VCaP (cell line): ENCODE results near the gene SH3TC2.

Source experiments
- H3K27ac ChIP-seq: fragments of 450-650 bp; 2 replicates; pipeline ENCODE4 v1.5.1; 2017
- TF ChIP-seq, protein P1 (sequence below): fragments of 450-650 bp; conservative IDR thresholded peaks from 2 replicates; pipeline ENCODE4 v1.5.1; 2017; ENCODE audit warnings: mild to moderate bottlenecking, moderate library complexity

The SH3TC2 gene

DNA sequence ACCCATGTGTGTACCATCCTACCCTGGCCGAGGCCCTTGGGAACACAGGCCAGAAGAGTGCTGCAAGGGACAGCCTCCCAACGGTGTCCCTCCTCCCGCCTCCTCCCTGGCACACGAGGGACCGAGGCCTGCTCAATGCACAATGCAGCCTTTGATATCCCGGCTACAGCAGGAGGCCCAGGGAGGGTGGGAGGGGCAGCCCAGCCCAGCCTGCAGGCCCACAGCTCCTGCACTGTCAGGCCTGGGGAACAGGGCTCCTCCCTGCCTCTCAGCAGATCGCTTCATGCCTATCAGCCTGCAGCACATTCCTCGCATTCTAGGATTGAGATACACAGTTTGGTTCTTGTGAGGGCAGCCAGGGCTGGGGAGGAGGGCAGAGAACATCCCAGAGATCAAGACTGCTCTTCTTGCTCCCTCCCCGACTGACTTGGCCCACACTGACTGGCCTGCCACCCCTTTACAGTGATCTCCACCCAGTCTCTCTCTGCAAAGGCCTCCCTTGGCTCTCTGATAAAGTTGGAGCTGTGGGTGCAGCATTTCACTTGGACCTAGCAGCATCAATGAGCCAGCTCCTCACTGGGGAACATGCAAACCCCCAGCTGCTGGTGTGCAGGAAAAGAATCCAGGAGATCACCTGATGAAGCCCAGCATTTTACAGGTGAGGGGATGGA is at the start of gene SH3TC2:
Gene SH3TC2, minus strand, starts transcription at position 46 of the 671 bp plus-strand sequence. Its CDS starts 40 bp downstream, at position 6.
- H3K27ac ChIP-seq, result no peak within 1 kb of the TSS
- TF ChIP-seq, protein P1, sequence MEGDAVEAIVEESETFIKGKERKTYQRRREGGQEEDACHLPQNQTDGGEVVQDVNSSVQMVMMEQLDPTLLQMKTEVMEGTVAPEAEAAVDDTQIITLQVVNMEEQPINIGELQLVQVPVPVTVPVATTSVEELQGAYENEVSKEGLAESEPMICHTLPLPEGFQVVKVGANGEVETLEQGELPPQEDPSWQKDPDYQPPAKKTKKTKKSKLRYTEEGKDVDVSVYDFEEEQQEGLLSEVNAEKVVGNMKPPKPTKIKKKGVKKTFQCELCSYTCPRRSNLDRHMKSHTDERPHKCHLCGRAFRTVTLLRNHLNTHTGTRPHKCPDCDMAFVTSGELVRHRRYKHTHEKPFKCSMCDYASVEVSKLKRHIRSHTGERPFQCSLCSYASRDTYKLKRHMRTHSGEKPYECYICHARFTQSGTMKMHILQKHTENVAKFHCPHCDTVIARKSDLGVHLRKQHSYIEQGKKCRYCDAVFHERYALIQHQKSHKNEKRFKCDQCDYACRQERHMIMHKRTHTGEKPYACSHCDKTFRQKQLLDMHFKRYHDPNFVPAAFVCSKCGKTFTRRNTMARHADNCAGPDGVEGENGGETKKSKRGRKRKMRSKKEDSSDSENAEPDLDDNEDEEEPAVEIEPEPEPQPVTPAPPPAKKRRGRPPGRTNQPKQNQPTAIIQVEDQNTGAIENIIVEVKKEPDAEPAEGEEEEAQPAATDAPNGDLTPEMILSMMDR, result no peak

- H3K27ac ChIP-seq, result no peak overlapping the region
- TF ChIP-seq, protein P1, result no peak
Measured at GRCh38 chr5:149110406-149110805, 47.5 kb upstream of the SH3TC2 start.

- TF ChIP-seq, protein P1, result no peak
- H3K27ac ChIP-seq, result no peak overlapping the region
Measured at GRCh38 chr5:149108651-149109280, 45.9 kb upstream of the SH3TC2 start.

- no peak overlapping the region for H3K27ac ChIP-seq
- TF ChIP-seq, protein P1, result no peak
Measured at GRCh38 chr5:149100331-149100730, 37.5 kb upstream of the SH3TC2 start.

DNA sequence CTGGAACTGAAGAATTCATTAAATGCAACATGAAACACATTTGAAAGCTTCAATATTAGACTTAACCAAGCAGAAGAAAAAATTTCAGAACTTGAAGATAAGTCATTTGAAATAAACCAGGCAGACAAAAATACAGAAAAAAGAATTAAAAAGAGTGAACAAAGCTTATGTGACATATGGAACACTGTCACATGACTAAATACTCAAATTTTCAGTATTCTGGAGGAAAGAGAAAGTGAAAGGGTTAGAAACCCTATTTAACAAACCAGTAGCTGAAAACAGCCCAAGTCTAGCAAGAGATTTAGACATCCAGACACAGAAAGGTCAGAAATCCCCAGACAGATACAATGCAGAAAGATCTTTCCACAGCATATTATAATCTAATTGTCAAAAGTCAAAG is 37.1 kb upstream of the SH3TC2 start:
- H3K27ac ChIP-seq, result no peak overlapping the region

GRCh38 chr5:149094996-149095395 is 32.1 kb upstream of the SH3TC2 start:
- TF ChIP-seq, protein P1, result no peak
- no peak overlapping the region for H3K27ac ChIP-seq

More for the DNA sequence above, 37.1 kb upstream of the SH3TC2 start:
- TF ChIP-seq, protein P1, result no peak

GRCh38 chr5:149093625-149094024 is 30.8 kb upstream of the SH3TC2 start:
- no peak overlapping the region for H3K27ac ChIP-seq
- TF ChIP-seq, protein P1, result no peak
